Retina (tissue), 1 donor: ENCODE measurements around the gene PRKCZ.

ENCODE experiments used
- DNase-seq: peaks from one replicate; pipeline ENCODE4 v3.0.0-alpha.2; 2016

Gene PRKCZ

DNA sequence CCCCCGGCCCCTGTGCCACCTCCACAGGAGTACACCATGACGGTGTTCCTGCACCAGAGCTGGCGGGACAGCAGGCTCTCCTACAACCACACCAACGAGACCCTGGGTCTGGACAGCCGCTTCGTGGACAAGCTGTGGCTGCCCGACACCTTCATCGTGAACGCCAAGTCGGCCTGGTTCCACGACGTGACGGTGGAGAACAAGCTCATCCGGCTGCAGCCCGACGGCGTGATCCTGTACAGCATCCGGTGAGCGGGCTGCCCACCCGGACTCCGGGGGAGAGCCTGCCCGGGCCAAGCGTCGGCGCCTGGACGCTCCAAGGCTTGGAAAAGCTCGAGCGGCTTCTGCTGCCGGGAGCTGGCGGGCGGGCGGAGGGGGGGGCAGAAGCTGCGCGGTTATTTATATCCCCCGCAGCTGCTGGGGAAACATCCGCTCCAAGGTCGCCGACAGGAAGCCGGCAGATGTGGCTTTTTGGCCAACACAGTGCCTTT lies 24.7 kb upstream of the PRKCZ start:
- DNase-seq, result no peak

DNA sequence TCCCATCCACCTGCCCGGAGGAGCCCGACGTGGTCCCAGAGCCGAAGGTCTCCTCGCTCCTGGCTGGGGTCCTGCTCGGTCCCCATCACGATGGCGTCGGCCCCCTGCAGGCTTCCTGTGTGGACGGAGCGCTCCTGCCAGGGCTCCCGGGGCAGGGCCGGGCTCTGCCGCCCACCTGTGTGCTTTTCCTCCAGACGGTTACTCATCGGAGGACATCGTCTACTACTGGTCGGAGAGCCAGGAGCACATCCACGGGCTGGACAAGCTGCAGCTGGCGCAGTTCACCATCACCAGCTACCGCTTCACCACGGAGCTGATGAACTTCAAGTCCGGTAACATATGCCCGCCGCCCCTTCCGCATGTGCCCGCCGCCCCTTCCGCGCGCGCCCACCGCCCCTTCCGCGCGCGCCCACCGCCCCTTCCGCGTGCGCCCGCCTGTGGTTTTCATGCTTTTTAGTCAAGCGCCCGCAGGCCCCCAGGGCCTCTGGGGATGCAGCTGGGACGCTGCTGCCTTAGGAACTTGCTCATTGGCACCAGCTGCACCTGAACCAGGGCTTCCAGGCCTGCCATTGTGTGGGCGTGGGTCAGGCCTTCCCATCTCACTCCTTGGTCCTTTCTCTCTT lies 22.1 kb upstream of the PRKCZ start:
- no peak for DNase-seq

DNA sequence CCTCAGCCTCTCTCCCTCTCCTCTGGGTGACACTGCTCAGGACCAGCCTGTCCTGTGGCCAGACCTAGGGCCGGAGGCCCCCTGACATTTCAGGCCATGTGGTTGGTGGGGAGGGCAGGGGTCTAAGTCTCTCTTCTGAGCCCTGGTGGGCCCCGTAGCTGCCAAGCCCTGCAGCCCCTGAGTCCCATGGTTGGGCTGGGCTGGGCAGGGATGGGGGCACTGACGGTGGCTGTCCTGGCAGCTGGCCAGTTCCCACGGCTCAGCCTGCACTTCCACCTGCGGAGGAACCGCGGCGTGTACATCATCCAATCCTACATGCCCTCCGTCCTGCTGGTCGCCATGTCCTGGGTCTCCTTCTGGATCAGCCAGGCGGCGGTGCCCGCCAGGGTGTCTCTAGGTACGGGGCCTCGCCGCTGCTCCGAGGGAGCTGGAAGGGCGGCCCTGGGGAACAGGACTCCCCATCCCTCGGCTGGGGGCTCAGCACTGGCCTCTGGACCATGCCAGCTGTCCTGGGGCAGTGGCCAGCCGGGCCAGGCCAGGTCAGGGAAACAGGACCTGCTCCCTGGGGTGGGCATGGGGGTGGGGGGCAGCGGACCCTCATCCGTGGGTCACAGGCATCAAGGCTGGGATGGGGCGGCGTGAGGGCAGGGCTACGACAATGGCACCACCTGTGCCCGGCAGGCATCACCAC lies 21.2 kb upstream of the PRKCZ start:
- DNase-seq, result no peak

DNA sequence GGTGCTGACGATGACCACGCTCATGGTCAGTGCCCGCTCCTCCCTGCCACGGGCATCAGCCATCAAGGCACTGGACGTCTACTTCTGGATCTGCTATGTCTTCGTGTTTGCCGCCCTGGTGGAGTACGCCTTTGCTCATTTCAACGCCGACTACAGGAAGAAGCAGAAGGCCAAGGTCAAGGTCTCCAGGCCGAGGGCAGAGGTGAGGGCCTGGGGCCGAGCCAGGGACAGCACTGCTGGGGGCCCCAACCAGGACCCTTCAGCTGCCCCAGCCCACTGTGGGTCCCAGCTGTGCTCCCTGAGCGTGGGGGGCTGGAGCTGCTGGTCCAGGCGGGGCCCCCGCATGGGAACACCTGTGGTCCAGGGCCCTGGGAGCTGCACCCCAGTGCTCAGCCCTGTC lies 20.6 kb upstream of the PRKCZ start:
- DNase-seq, result no peak

DNA sequence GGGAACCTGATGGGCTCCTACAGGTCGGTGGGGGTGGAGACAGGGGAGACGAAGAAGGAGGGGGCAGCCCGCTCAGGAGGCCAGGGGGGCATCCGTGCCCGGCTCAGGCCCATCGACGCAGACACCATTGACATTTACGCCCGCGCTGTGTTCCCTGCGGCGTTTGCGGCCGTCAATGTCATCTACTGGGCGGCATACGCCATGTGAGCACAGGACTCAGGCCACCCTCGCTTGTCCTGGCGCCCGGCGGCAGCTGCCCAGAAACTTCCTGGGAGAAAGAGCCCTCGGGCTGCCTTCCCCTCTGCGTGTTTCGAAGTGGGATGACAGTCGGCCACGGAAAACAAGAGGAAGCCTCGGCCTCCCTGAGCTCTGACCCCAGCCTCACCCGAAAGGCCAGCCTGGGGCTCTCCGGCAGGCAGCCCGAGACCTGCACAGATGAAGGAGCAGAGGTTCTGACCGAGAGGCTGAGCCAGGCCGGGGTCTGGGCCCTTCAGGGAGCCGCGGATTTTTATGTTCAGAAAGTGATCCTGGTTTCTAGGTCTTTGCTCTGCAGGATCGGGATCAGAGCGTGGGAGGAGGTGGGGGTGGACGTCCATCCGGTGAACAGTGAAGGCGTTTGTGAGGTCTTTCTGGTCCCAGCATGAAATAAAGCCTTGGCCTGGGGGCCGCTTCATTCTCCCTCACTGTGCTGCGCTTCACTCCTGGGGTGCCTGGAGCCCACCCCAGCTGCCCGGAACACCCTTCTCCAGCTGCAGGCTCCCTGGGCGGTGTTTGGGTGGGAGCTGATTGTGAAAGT lies 19.9 kb upstream of the PRKCZ start:
- DNase-seq, result no peak

DNA sequence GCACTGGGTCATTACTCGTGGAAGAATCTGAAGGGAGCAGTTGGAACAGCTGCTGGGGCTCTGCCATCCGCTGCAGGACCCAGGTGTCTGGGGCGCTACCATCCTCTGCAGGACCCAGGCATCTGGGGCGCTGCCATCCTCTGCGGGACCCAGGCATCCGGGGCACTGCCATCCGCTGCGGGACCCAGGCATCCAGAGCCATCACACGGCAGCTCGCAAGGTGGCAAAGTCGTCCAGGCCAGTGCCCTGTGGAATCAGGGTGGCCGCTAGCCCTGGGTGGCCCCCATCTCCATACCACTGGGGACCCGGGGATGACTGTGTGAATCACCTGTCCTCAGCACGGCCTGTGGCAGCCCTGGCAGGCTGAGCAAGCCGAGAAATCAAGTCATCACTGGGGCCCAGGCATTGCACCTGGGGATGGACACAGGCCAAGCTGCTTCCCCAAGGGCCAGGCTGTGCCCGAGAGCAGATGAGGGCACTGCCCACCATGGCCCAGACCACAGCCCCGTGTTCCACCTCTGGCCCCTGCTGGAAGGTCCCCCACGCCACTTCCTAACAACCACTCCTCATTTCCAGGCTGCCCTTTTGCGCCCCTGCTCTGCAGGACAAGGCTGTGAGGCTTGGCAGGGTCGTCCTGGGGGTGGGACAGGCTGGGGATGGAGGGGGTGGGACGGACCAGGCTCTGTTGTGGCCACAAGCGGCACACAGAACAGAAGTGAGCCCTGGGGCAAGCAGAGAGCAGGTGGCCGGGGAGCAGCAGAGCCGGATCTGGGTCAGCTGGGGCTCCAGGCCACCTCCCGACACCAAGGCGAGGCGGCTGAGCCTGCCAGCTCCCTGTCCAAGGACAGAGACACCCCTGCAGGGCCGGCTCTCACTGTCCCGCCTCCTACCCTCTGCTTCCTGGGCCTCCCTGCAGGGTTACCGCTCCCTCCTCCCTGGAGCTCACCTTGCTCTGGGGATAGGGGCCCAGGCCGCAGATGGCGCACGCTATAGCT lies 18.4 kb upstream of the PRKCZ start:
- no peak for DNase-seq

DNA sequence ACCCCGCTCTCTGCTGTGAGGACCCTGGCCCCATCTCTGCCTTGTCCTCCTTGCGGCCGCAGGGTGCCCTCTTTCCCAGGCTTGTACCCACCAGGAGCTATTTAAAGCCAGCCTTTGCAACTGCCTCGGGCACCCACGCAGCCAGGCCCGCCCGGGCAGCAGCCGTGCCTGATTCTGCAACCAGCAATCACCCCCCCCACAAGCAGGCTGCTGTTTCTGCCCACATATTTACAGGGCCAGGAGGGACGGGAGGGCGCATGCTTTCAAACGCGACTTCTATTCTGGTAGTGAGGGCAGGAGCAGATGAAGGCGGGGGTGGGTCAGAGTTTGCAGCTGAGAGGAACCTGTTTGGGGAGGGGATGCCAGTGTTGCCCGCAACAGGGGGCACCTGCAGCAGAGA lies 17.5 kb upstream of the PRKCZ start:
- no peak for DNase-seq

DNA sequence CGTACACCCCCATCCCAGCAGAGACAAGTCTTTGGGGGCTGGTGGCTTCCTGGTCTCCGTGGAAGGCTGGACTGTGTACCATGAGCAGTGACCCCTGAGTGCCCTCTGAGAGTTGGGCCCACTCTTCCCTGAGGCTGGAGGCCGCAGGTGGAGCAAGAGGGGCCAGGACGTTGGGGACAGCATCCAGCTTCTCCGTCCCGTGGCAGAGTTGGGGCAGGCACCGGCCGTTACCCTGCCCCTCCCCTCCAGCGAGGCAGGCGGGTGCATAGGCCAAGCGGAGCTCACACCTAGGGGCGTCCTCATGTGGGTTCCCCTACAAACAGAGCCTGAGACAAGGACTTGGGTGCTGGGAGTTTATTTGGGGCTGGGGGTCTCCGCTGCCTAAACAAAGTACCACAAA lies 17.0 kb upstream of the PRKCZ start:
- no peak for DNase-seq

DNA sequence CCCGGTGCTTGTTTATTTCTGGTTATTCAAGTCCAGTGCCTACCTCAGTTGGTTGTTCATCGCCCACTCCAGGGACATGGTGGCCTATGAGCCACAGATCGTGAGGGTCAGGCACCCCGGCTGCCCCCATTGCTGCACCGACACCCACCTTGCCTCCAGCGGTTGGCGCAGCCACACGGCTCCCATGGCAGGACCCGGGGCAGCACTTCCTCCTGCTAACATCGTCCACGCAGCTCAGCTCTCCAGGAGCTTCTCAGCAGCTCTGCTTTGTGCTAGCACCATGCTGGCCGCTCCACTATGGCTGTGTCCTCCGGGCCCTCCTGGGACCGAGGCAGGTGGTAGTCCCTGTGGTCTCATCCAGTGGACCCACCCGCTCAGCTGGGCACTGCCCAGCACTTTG lies 13.9 kb upstream of the PRKCZ start:
- DNase-seq, result no peak

DNA sequence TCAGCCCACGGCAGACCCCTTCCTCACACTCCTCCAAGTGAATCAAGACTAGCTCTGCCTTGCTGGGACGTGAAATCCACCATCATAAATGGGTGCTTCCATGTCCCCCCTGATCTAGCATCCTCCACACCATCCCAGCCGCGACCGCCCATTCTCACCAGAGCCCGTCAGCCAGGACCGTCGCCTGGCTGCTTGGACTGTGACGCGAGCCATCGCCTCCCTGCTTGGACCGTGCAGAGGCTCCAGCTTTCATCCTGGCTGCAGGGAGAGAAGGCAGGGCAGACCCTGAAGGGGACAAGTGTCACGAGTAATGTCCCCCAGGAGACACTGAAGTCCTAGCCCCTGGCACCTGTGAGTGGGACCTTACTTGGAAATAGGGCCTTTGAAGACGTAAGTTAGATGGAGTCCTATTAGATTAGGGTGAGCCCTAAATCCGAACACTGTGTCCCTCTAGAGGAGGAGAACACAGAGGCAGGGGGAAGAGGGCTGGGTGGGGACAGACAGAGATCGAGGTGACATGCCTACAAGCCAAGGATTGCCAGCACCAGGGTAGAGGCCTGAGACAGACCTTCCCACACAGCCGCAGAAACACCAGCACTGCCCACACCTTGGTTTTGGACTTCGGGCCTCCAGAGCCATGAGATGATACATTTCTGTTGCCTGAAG lies 12.8 kb upstream of the PRKCZ start:
- no peak for DNase-seq

DNA sequence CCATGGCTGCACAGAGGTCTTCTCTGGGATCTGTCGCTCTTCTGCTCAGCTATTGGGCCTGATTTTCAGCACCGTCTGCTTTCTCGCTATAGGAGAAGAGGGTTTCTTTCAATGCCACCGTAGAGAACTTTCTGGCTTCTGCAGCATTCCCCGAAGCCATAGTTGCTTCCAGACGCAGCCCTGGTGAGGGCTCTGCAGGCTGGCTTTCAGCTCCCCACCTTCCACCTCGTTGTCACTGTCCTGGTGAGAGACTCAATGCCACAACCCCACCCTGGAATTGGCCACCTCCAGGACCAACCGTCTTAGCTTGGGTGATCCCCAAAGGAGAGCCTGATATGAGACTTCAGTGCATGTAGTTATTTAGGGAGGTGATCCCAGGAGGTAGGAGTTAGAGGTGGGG lies 12.0 kb upstream of the PRKCZ start:
- no peak for DNase-seq

DNA sequence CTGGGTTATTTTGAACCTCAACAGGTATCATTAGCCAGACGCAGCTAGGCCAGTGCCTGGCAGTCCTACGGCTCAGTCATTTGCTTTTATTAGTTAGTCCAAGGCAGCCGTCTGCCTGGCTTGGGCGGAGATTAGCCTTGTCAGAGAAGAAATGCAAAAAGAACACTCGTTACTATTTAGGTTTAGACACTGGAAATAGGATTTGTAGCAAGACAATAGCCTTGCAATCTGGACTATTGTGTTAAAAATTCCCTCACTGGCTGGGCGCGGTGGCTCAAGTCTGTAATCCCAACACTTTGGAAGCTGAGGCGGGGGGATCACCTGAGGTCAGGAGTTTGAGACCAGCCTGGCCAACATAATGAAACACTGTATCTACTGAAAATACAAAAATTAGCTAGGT lies 11.0 kb upstream of the PRKCZ start:
- DNase-seq, result no peak

DNA sequence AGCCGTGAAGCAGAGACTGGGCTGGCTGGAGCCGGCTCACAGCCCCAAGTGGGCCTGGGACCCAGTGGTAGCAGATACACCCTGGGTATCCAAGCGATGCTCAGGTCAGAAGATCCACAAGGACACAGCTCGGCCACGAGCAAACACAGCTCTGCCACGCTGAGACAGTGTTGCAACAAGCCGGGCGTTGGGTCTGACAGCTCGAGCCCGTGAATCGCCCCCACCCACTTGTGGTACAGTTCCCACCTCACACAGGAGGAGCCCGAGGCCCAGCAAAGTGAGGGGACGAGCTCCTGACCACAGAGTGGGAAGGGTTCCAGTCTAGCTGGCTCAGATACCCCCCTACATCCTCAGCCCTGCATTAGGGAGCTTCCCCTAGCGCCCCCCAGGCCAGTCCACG lies 8.9 kb upstream of the PRKCZ start:
- no peak for DNase-seq

DNA sequence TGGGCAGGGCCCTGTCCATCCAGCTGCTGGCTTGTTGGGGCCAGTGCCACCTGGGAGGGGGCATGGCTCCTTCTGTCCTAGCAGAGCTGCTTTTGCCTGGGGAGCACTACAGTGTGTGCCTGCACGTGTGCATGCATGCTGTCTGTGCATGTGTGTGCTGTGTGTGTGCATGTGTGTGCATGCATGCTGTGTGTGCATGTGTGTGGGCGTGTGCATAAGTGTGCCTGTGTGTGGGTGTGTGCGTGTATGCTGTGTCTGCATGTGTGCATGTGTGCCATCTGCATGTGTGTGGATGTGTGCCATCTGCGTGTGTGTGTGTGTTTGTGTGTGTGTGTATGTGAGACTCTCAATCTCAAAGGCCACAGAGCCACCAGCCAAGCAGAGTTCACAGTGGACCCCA lies 8.3 kb upstream of the PRKCZ start:
- DNase-seq, result no peak

DNA sequence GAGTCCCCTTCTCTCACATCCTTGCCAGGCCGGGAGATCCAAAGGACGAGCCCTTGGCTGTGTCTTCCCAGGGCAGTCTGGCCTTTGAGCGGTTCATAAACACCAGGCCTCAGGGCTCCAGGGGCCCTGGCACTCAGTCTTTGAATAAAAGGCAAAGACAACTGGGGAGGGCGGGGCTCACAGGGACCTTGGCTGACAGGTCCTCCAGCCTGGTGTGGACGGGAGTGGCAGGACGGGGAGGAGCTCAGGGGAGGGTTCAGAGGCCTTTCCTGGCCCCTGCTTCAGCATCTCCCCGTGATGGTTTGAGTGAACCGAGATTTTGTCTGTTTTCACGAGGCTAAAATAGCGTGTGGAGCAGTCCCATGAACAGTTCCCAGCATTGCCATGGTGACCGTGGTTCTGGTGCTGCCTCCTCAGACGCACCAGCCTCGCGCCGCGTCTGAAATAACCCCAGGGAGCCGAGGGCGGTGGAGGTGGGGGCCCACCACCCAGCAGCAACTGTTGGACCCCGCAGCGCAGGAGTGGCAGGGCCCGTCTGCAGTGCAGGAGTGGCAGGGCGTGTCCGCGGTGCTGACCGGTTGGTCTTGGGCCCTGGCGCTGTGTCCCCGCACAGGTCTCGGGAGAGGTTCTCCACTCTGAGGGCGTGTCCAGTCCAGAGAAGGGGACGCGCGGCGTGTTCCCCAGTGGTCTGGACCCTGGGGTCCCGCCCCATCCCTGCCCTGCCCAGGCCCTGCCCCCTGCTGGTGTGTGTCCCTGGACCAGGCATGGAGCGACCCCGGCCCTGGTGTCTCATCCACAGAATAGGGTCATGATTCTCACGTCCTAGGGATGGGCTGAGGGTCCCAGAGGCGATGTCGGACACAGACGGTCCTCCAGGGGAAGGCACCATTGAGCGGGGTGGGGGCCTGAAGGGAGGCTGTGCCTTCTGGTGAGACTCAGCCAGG lies 7.1 kb upstream of the PRKCZ start:
- no peak for DNase-seq

DNA sequence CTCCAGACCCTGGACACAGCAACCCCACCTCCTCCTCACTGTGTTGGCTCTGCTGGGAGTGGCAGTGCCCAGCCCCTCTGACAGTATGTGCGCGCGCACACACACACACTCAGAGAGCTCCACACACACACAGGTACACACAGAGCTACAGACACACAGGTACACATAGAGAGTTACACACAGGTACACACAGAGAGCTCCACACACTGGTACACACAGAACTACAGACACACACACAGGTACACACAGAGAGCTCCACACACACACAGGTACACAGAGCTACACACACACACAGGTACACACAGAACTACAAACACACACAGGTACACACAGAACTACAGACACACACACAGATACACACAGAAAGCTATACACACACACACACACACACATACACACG lies 6.3 kb upstream of the PRKCZ start:
- no peak for DNase-seq

DNA sequence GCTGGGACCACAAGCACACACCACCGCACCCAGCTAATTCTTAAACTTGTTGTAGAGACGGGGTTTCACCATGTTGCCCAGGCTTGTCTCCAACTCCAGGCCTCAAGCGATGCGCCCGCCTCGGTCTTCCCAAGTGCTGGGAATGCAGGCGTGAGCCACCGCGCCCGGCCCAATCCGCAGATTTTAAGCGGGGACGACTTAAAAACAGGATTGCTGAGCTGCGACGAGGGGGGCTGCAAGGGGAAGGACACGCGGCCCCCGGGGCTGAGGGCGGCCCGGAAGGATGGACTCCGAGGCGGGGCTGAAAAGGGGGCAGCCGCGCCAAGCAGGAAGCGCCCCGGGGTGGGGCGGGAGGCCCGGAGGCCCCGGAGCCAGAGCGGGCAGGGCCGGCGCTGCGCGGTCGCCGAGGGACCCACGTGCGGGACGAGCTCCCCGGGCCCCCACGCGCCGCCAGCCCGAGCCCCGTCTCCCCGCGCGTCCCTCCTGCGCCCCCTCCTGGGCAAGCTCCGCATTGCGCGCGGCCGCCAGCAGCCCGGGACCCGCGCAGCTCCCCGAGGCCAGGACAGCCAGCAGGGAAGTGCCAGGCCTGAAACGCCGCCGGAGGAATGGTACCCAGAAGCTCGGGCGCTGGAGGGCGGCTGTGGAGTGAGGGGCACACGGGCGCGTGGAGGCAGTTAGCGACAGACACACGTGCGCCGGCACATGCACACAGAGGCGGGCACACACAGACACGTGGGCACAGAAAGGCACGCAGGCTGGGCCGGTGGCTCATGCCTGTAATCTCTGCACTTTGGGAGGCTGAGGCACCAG lies 5.5 kb upstream of the PRKCZ start:
- DNase-seq, result peak; percentile 92

DNA sequence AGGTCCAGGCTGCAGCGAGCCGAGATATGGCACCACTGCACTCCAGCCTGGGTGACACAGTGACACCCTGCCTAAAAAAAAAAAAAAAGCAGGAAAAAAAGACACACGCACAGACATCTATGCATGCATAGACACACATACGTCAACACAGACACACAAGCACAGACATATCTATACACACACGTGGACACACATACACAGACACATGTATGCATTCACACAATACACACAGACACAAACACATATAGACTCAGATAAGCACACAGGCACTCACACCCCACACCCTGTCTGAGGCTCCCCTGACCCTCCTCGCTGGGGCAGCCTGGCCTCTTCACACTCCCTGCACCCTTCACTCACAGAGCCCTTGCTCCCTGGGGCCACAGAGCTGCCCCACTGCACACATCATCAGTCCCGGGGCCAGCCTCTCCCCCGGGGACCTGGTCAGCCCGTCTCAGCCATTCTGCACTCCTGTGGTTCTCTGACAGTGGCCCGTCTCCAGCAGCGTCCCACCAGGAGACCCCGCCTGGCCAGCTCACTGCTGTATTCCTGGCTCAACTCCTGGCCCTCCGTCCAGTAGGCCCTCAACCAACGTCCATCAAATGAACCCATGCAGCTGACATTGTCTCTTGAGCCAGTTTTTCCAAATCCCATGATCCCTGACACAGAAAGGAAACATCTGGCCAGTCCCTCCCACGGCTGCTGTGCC lies 4.6 kb upstream of the PRKCZ start:
- DNase-seq, result no peak

DNA sequence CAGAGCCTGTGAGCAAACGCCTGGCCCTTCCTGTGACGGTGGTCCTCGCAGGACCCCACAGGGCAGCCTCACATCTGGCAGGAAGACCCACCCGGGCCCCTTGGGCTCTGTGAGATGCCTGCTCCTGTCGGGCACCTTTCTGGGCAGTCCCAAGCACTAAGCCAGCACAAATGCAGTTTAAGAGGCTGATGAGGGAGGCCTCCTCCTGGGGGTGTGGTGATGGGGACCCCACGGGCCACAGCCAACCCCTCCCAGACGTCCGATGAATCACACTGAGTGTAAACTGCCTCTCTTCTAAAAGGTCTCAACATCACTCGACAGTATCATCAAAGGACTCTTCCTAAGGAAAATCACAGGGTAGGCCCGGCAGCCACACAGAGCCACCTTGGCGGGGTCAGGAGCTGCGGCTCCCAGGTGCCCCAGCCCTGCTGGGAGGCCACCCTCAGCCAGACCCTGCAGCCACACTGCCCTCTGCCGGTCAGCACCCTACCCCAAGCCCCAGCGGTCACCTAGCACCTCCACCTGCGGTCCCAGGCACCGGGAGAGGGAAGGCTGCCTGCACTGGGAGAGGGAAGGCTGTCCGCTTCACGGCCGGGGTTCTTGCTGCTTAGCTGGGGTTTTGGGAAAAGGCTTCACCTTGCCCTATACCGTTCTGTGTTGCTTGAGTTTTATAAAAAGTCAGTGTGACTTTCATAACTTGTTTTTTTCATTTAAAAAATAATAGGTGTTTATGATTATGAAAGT lies 3.9 kb upstream of the PRKCZ start:
- peak; percentile 62 for DNase-seq
